ENCODE results near the gene COG4.

Gene COG4

DNA sequence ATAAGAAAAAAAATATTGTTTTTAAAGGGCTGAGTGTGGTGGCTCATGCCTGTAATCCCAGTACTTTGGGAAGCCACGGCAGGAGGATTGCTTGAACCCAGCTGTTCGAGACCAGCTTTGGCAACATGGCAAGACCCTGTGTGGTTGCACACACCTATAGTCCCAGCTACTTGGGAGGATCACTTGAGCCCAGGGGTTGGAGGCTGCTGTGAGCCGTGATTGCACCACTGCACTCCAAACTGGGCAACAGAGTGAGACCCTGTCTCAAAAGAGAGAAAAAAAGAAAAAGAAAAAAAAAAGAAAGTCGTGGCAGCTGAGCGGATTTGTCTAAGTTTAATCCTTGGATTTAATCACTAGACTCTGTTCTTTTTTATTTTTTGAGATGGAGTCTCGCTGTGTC, 75.3 kb downstream of the COG4 start:
- Histone ChIP-seq H3K9me3 (ENCODE audit: control insufficient read depth, low read length) (no peaks in the 10 kb centered on the region), H3K27ac (no peak overlapping the region), H3K4me3 (ENCODE audit: low read depth, low read length) (no peak overlapping the region), H3K4me1 (peaks cover 2% of the 10 kb centered on the region), H2AFZ (no peak overlapping the region), H3K4me2 (ENCODE audit: low read length) (no peak overlapping the region), H3K9ac (no peak overlapping the region), H3K79me2 (no peaks in the 10 kb centered on the region), H3K36me3 (ENCODE audit: control insufficient read depth, insufficient read depth, low read length) (no peaks in the 10 kb centered on the region), H3K27me3 (ENCODE audit: control insufficient read depth, insufficient read depth, low read length) (no peaks in the 10 kb centered on the region)
- TF ChIP-seq, protein P1, sequence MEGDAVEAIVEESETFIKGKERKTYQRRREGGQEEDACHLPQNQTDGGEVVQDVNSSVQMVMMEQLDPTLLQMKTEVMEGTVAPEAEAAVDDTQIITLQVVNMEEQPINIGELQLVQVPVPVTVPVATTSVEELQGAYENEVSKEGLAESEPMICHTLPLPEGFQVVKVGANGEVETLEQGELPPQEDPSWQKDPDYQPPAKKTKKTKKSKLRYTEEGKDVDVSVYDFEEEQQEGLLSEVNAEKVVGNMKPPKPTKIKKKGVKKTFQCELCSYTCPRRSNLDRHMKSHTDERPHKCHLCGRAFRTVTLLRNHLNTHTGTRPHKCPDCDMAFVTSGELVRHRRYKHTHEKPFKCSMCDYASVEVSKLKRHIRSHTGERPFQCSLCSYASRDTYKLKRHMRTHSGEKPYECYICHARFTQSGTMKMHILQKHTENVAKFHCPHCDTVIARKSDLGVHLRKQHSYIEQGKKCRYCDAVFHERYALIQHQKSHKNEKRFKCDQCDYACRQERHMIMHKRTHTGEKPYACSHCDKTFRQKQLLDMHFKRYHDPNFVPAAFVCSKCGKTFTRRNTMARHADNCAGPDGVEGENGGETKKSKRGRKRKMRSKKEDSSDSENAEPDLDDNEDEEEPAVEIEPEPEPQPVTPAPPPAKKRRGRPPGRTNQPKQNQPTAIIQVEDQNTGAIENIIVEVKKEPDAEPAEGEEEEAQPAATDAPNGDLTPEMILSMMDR (IDR thresholded peaks at IDR 0.05) = no peak

DNA sequence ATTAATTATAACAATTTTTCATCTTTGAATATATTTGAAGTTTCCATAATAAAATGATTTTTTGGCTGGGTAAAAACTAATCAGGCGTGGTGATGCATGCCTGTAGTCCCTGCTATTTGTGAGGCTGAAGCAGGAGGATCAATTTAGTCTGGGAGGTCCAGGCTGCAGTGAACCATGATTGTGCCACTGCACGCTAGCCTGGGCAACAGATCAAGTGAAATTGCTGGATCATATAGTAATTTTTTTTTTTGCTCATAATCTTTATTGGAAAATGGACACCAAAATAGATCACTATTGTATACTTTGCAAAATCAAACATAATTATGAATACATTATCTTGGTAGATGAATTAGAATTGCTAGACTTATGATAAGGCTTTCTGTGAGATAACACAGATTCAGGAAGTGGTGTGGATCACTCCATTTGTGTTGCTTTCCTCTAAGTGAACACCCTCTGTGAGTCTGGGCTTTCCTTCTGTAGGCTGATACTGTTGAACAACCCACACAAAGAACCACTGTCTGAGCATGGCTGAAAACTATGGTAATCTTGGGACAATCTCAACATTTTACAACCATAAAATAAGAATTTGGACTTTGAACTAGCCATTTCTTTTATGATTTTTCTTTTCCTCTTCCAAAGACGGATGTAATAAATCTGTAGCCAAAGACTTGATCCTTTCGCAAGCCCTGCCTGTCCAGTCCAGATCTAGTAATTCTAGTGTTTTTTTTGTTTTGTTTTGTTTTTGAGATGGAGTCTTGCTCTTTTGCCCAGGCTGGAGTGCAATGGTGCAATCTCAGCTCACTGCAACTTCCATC, 78.9 kb downstream of the COG4 start:
- Histone ChIP-seq H3K9me3 (ENCODE audit: control insufficient read depth, low read length) (no peaks in the 10 kb centered on the region), H2AFZ (no peak overlapping the region), H3K4me3 (ENCODE audit: low read depth, low read length) (no peak overlapping the region), H3K36me3 (ENCODE audit: control insufficient read depth, insufficient read depth, low read length) (no peaks in the 10 kb centered on the region), H3K4me1 (peaks cover 7% of the 10 kb centered on the region), H3K4me2 (ENCODE audit: low read length) (no peak overlapping the region), H3K79me2 (no peaks in the 10 kb centered on the region), H3K27ac (no peak overlapping the region), H3K27me3 (ENCODE audit: control insufficient read depth, insufficient read depth, low read length) (no peaks in the 10 kb centered on the region), H3K9ac (no peak overlapping the region)
- TF ChIP-seq, protein P1 (IDR thresholded peaks at IDR 0.05) = no peak

DNA sequence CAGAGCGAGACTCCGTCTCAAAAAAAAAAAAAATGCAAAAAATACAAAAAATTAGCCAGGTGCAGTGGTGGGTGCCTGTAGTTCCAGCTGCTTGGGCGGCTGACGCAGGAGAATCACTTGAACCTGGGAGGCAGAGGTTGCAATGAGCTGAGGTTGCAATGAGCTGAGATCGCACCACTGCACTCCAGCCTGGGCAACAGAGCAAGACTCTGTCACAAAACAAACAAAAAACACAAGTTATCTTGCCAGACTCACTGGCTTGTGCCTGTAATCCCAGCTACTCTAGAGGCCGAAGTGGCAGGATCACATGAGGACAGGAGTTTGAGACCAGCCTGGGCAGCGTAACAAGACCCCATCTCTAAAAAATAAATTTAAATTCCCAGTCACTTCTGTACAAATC, 81.0 kb downstream of the COG4 start:
- Histone ChIP-seq H3K9me3 (ENCODE audit: control insufficient read depth, low read length) (no peaks in the 10 kb centered on the region), H3K4me2 (ENCODE audit: low read length) (no peak overlapping the region), H2AFZ (no peak overlapping the region), H3K4me3 (ENCODE audit: low read depth, low read length) (no peak overlapping the region), H3K27me3 (ENCODE audit: control insufficient read depth, insufficient read depth, low read length) (no peaks in the 10 kb centered on the region), H3K27ac (no peak overlapping the region), H3K9ac (no peak overlapping the region), H3K4me1 (peaks cover 11% of the 10 kb centered on the region), H3K79me2 (no peaks in the 10 kb centered on the region), H3K36me3 (ENCODE audit: control insufficient read depth, insufficient read depth, low read length) (no peaks in the 10 kb centered on the region)
- TF ChIP-seq, protein P1 (IDR thresholded peaks at IDR 0.05) = no peak

- TF ChIP-seq, protein P1 (IDR thresholded peaks at IDR 0.05) = no peak
- no peak overlapping the region for H2AFZ ChIP-seq
- no peak overlapping the region for H3K4me3 ChIP-seq (ENCODE audit: low read depth, low read length)
- peaks cover 17% of the 10 kb centered on the region for H3K4me1 ChIP-seq
- no peaks in the 10 kb centered on the region for H3K9me3 ChIP-seq (ENCODE audit: control insufficient read depth, low read length)
- no peaks in the 10 kb centered on the region for H3K27me3 ChIP-seq (ENCODE audit: control insufficient read depth, insufficient read depth, low read length)
- H3K9ac ChIP-seq = no peak overlapping the region
- H3K27ac ChIP-seq = no peak overlapping the region
- H3K79me2 ChIP-seq = peaks cover 3% of the 10 kb centered on the region
- H3K36me3 ChIP-seq (ENCODE audit: control insufficient read depth, insufficient read depth, low read length) = no peaks in the 10 kb centered on the region
- no peak overlapping the region for H3K4me2 ChIP-seq (ENCODE audit: low read length)
Measured at GRCh38 chr16:70441406-70441990, 81.9 kb downstream of the COG4 start.
